CD4-positive, alpha-beta T cell treated with Interleukin-17A for 4 hours (primary cell): ENCODE data around the gene GJB4.
"Not testable (repeated sequence)": the region's sequence is repeated elsewhere in the genome, so short reads cannot be mapped to it uniquely, and the experiment has no call there.

Source experiments
- DNase-seq: peaks from one replicate; pipeline ENCODE4 v3.0.0-alpha.2; 2020; ENCODE audit warnings: mixed read lengths

The GJB4 gene

GRCh38 chr1:34808051-34808810, 48.7 kb downstream of the GJB4 start:
- DNase-seq, result no peak

GRCh38 chr1:34810781-34811180, 51.2 kb downstream of the GJB4 start:
- DNase-seq, result not testable (repeated sequence)
